Endodermal cell (in vitro differentiated cells): ENCODE data around the gene TRMT44. TPM values are rescaled to one million over a fixed set of nuclear protein-coding genes. Genes with fewer than 3 reads are reported as not detected.

Experiments
- DNase-seq: peaks from one replicate; pipeline ENCODE4 v3.0.0-alpha.2; 2017
- H3K27ac ChIP-seq: 2 replicates; pipeline ENCODE4 v1.5.1; 2013; ENCODE audit warnings: mild to moderate bottlenecking, low read depth, low read length, moderate library complexity
- H3K27me3 ChIP-seq: 2 replicates; pipeline ENCODE4 v1.6.1; 2013; ENCODE audit warnings: mild to moderate bottlenecking, low read length, moderate library complexity; ENCODE audit not compliant: insufficient read depth, control insufficient read depth, poor library complexity, severe bottlenecking
- H3K36me3 ChIP-seq: 2 replicates; pipeline ENCODE4 v1.7.0; 2013; ENCODE audit warnings: mild to moderate bottlenecking, low read length, moderate library complexity; ENCODE audit not compliant: control insufficient read depth, insufficient read depth
- H3K4me1 ChIP-seq: one replicate; pipeline ENCODE4 v1.7.0; 2013; ENCODE audit warnings: low read length; ENCODE audit not compliant: control insufficient read depth, insufficient read depth
- H3K4me3 ChIP-seq: 2 replicates; pipeline ENCODE4 v1.5.1; 2013; ENCODE audit warnings: mild to moderate bottlenecking, low read length, moderate library complexity
- H3K9ac ChIP-seq: 2 replicates; pipeline ENCODE4 v1.6.1; 2013; ENCODE audit warnings: mild to moderate bottlenecking, low read length, moderate library complexity; ENCODE audit not compliant: poor library complexity, severe bottlenecking; ENCODE audit errors: extremely low read depth
- H3K9me3 ChIP-seq: 2 replicates; pipeline ENCODE4 v1.6.1; 2013; ENCODE audit warnings: mild to moderate bottlenecking, low read length, moderate library complexity; ENCODE audit not compliant: control insufficient read depth
- H3K27ac Mint-ChIP-seq: 2 replicates; pipeline ENCODE4 v1.8.0; 2020; ENCODE audit warnings: mixed read lengths
- H3K27me3 Mint-ChIP-seq: 2 replicates; pipeline ENCODE4 v1.8.0; 2021; ENCODE audit warnings: mild to moderate bottlenecking, mixed read lengths; ENCODE audit not compliant: insufficient read depth
- H3K36me3 Mint-ChIP-seq: 2 replicates; pipeline ENCODE4 v1.8.0; 2020; ENCODE audit warnings: low read depth, mixed read lengths
- H3K4me1 Mint-ChIP-seq: 2 replicates; pipeline ENCODE4 v1.8.0; 2020; ENCODE audit warnings: mixed read lengths
- H3K4me3 Mint-ChIP-seq: 2 replicates; pipeline ENCODE4 v1.8.0; 2020; ENCODE audit warnings: mild to moderate bottlenecking, moderate library complexity, mixed read lengths
- H3K9me3 Mint-ChIP-seq: 2 replicates; pipeline ENCODE4 v1.8.0; 2020; ENCODE audit warnings: mild to moderate bottlenecking, mixed read lengths
- CTCF ChIP-seq: fragments of 200-600 bp; sonication (generic); conservative IDR thresholded peaks from 2 replicates; pipeline ENCODE4 v1.5.0; 2021; ENCODE audit warnings: antibody characterized with exemption, mild to moderate bottlenecking
- WGBS, 2 experiments: methylation state at CpG; one replicate each; pipeline versions ENCODE4 v1.1.5 to v1.1.7; 2013; ENCODE audit warnings: missing lambda C conversion rate in 2 of 2, mixed read lengths in 1 of 2; ENCODE audit not compliant: insufficient coverage in 1 of 2, insufficient read length in 1 of 2; 5-methylcytosine and 5-hydroxymethylcytosine counted together
- total RNA-seq, 2 donors: library from RNA; stranded (reverse); fragmentation: NEBNext Ultra II Directional in 1 of 2; extraction: Animal tissue kit (Norgen Biotek cat#: 25700) in 1 of 2; gene quantifications; 2 replicates in 1 of 2; 3 replicates in 1 of 2; pipeline ENCODE4 v1.2.1, GENCODE V29; 2021

The TRMT44 gene
- total RNA-seq, 2 donors from 2014 or later, result 45.9 to 114 TPM

- no peaks in the 10 kb centered on the region for H3K36me3 ChIP-seq
- Mint-ChIP-seq H3K4me1 (peaks cover under 1% of the 10 kb centered on the region), H3K27ac (no peak overlapping the region), H3K27me3 (no peaks in the 10 kb centered on the region), H3K9me3 (peaks cover 14% of the 10 kb centered on the region), H3K4me3 (no peak overlapping the region), H3K36me3 (peaks cover 7% of the 10 kb centered on the region)
- H3K27me3 ChIP-seq, result no peaks in the 10 kb centered on the region
- no peak overlapping the region for H3K27ac ChIP-seq
- no peak for TF ChIP-seq CTCF
- no peak overlapping the region for H3K4me3 ChIP-seq
- WGBS, 2 experiments, result 83 to 86% methylated on average over 7 to 8 of the region's 8 CpGs
- H3K4me1 ChIP-seq, result no peaks in the 10 kb centered on the region
- no peak overlapping the region for H3K9ac ChIP-seq
- peaks cover 12% of the 10 kb centered on the region for H3K9me3 ChIP-seq
- DNase-seq, result no peak
Measured at GRCh38 chr4:8513931-8514330, 73.4 kb downstream of the TRMT44 start.

GRCh38 chr4:8514391-8514790 lies 73.8 kb downstream of the TRMT44 start:
- Mint-ChIP-seq H3K4me3 (no peak overlapping the region), H3K9me3 (peaks cover 14% of the 10 kb centered on the region), H3K27ac (no peak overlapping the region), H3K36me3 (peaks cover 7% of the 10 kb centered on the region), H3K4me1 (no peaks in the 10 kb centered on the region), H3K27me3 (no peaks in the 10 kb centered on the region)
- WGBS, 2 experiments, result 92 to 100% methylated on average over 2 to 10 of the region's 10 CpGs
- H3K36me3 ChIP-seq, result no peaks in the 10 kb centered on the region
- no peak for DNase-seq
- peaks cover 12% of the 10 kb centered on the region for H3K9me3 ChIP-seq
- no peaks in the 10 kb centered on the region for H3K27me3 ChIP-seq
- TF ChIP-seq CTCF, result no peak
- no peak overlapping the region for H3K9ac ChIP-seq
- no peak overlapping the region for H3K4me3 ChIP-seq
- no peak overlapping the region for H3K27ac ChIP-seq
- no peaks in the 10 kb centered on the region for H3K4me1 ChIP-seq

- no peaks in the 10 kb centered on the region for H3K27me3 Mint-ChIP-seq
- Histone ChIP-seq H3K36me3 (no peaks in the 10 kb centered on the region), H3K9ac (no peak overlapping the region), H3K9me3 (peaks cover 16% of the 10 kb centered on the region), H3K27me3 (no peaks in the 10 kb centered on the region), H3K27ac (no peak overlapping the region), H3K4me1 (no peaks in the 10 kb centered on the region), H3K4me3 (no peak overlapping the region)
- WGBS, 2 experiments, result 79 to 86% methylated on average over 10 to 18 of the region's 18 CpGs
- H3K36me3 Mint-ChIP-seq, result peaks cover 7% of the 10 kb centered on the region
- no peak overlapping the region for H3K4me3 Mint-ChIP-seq
- no peaks in the 10 kb centered on the region for H3K4me1 Mint-ChIP-seq
- peaks cover 19% of the 10 kb centered on the region for H3K9me3 Mint-ChIP-seq
- no peak for TF ChIP-seq CTCF
- H3K27ac Mint-ChIP-seq, result no peak overlapping the region
- no peak for DNase-seq
Measured at GRCh38 chr4:8515316-8516060, 74.9 kb downstream of the TRMT44 start.
